HG03460 (cell line): ENCODE results near the gene SGIP1.
"Not testable (repeated sequence)": the region's sequence is repeated elsewhere in the genome, so short reads cannot be mapped to it uniquely, and the experiment has no call there.

Source experiments
- ATAC-seq: cut with Tn5 transposase; IDR thresholded peaks from one replicate; pipeline ENCODE4 v1.9.1; 2021; ENCODE audit not compliant: unreplicated experiment

SGIP1 gene

DNA sequence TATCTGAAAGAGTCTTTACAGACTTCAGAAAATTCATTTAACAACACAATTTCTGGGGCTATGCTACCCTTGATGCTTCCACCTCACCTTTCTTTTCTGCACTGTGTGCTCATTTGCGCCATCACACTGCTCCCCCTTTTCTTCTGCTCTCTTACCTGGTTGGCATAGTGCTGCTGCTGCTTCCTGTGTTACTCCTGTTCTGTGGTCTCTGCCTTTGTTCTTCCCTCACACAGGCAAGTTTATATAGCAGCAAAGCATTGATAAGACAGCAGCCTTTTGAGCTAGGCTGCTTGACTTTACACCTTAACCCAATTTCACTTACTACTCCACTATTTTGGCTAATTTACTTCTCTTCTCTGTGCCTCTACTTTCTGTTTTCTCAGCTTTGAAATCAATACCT lies 18.3 kb downstream of the SGIP1 start:
- no peak for ATAC-seq

- ATAC-seq, result no peak
Observed at GRCh38 chr1:66552829-66553228, 18.9 kb downstream of the SGIP1 start.

DNA sequence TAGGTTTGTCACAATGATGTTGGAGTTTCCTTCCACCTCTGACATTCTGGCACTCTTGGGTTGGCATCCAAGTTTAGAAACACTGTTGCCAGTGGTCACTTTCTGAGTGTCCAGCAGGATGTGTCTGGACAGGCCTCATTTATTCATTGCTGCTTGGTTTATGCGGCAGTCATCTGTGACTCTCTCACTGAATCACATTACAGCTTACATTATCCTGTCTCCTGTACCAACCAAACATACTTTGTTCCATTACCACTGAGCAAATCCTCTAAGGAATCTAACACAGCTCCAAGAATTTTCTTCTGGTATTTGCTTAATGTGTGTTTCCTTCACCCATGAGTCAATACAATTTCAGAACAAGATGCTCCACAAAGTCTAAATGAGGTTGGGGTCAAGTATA lies 19.9 kb downstream of the SGIP1 start:
- no peak for ATAC-seq

- no peak for ATAC-seq
Observed at GRCh38 chr1:66556161-66556611, 22.2 kb downstream of the SGIP1 start.

DNA sequence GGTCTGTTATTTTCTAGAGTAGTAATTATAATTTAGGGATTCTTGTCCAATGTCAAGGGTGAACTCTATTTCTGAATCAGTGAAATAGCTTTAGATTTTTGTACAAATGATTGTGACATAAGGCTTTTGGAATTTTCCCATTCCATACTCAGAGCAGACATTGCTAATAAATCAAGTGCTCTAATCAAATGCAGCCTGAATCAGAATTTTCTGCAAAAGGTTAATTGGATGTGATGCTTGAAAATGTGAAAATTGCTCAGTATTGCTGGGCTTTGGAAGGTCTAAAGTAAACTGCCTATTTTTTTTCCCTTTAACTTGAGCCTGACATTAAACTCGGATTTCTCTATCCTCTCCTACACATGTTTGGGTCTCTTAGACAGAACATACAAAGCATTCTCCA lies 23.2 kb downstream of the SGIP1 start:
- ATAC-seq, result no peak

DNA sequence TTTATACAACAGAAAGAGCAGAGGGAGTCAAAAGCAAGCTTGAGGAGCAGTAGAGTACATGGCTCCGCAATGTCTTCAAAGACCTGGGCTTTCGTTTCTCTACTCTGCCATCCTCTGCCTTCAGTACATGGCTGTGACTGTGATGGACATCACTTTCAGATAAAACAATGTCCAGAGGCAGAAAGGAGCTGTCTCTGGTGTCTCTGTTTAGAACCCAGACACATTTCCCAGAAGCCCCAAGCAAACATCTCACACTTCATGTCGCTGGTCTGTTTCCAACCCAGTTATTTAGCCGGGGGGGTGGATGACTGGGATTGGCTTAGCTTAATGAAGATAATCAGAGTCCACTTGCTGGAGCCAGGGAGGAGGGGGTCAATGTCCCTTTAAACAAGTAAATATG lies 25.6 kb downstream of the SGIP1 start:
- ATAC-seq, result no peak

DNA sequence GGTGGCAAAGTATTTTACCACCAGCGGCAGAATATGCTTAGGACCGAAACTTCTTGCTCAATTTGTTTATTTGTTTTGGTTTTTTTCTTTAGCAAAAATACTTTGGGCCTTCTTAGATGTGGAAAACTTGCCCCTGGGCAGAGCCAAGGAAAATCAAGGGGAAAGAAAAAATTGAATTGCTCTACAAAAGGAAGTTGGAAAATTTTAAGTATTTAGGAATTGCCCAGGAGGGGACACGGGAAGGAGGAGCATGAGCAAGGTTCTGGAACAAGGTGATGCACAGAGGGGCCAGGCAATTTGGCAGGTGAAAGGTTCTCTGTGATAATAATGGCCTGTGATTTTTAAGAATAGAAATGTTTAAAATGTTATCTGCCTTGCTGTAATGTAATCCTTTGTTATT lies 28.6 kb downstream of the SGIP1 start:
- no peak for ATAC-seq

DNA sequence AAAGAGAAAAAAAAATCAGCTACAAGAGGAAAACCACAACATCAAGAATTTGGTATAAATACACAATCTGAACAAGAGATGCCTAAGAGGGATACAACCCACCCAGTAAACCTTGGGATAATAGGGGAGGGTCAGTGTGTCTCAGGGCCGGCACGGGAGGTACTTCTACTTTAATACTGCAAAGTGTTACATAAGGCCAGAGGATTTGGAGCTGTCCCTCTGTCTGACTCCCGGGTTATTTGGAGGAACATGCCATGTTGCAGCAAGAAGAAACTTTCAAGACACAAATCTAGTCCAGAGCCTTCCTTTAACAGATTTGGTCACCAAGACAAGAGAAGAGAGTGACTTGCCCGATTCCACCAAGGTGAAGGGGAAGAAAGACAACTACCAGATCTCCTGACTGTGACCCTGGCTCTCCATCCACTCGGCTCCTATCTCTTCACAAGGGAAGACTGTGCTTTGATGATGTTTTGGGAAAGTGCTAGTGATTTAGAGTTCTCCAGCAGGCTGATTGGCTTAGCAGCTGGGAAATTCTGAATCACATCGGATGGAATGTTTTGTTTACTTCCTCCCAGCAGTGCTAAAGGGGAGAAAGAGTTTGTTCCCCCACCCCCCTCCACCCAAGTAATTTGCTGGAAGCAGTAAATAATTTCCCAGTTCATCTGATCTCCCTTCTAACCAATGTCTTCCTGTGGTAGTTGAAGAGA lies 29.3 kb downstream of the SGIP1 start:
- ATAC-seq, result no peak

DNA sequence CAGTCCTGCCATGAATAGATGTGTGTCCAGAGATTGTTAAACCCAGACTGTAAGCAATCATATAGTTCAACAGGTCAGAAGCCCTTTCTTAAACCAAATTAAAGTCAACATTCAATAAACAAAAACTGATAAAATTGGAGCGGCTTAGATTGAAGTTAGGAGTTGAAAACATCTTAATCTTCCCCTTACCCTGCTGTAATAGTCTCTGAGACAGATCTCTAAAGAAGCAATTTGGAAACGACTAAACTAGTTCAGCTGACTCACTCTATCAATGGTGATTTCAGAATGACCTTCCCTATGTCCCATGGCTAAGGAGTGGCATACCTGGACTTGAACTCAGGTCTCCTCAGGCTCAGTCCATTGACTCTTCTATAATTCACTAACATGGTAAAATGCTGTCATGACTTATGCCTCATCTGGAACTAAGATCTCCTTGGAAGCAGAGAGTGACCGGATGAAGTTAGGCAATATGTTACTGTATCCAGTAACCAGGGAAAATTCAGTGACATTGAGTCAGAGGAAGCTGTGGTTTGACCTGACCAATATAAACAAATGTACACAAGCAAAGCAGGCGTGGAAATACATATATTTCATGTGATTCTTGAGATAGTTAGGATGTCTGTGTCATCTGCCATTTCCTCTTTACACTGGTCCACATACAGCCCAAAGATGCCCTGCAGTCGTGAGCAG lies 30.1 kb downstream of the SGIP1 start:
- no peak for ATAC-seq

GRCh38 chr1:66570196-66570595 lies 36.2 kb downstream of the SGIP1 start:
- no peak for ATAC-seq

DNA sequence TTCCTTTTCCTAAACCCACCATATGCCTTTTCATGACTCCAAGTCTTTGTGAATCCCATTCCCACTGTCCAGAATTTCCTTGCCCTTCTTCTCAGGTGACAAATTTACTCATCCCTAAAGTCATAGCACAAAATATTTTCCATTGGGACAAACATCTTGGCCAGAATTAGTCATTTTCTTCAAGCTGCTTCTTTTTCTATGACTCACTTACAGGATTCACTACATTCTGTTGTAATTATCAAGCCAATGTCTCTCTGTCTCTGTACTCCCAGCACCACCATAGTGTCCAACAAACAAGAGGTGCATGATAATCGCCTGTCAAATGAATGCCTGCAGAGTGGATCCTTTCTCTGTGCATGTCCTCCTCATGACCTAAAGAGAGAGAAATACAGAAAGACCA lies 37.8 kb downstream of the SGIP1 start:
- no peak for ATAC-seq

GRCh38 chr1:66575739-66576138 lies 41.8 kb downstream of the SGIP1 start:
- no peak for ATAC-seq

- ATAC-seq, result no peak
Observed at GRCh38 chr1:66576645-66577044, 42.7 kb downstream of the SGIP1 start.

- ATAC-seq, result no peak
Observed at GRCh38 chr1:66578841-66579240, 44.9 kb downstream of the SGIP1 start.

GRCh38 chr1:66580081-66580480 lies 46.1 kb downstream of the SGIP1 start:
- no peak for ATAC-seq

DNA sequence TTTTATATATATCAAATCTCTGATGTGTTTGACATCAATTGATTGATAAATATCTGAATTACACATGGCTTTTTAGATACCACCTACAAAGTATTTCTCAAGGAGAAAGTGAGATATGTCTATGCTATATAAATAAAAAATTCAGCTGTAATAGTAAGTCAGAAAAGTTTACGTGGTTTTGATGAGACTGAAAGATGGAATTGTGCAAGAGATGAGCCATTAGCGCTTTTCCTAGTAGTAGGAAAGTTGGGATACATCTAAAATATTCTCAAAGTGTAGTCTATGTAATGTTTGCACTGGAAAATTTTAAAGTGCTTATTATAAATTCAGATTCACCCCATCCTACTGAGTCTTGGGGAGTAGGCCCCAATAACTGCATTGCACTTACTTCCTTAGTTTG lies 49.1 kb downstream of the SGIP1 start:
- no peak for ATAC-seq

DNA sequence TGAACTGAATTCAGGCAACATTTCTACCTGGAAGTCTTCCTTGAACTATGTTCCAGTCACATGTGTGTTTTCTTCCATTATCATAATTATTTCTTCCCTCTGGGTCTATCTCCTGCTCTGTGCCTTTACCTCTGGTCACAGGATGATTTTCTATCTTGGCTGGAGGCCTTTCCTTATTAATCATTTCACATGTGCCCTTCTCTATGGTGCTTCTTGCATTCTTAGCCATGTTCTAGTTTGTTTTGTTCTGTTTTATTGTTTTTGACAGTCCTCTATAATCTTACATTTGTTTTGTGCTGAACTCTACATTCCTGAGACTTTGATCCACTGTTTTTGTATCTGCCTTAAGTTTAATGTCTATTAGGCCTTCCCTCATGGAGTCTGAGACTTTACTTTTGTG lies 51.0 kb downstream of the SGIP1 start:
- no peak for ATAC-seq

GRCh38 chr1:66589326-66589725 lies 55.4 kb downstream of the SGIP1 start:
- no peak for ATAC-seq

GRCh38 chr1:66592106-66592507 lies 58.2 kb downstream of the SGIP1 start:
- not testable (repeated sequence) for ATAC-seq

DNA sequence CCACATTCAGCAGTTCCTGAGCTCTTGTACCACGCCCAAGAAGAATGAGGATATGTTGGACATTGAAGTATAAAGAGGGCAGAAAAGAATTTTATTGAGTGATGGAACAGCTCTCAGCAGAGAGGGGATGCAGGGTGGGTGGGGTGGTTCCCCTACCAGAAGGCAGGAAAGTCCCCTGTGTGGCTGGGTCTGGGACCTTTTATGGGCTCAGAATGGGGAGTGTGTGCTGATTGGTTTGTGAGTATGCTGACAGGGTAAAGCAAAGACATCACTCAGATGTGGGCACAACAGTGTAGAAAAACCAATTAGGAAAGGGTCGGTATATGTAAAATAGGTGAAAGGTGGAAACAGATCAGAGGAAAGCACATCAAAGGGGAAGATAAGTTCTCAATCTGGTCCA lies 62.2 kb downstream of the SGIP1 start:
- no peak for ATAC-seq

DNA sequence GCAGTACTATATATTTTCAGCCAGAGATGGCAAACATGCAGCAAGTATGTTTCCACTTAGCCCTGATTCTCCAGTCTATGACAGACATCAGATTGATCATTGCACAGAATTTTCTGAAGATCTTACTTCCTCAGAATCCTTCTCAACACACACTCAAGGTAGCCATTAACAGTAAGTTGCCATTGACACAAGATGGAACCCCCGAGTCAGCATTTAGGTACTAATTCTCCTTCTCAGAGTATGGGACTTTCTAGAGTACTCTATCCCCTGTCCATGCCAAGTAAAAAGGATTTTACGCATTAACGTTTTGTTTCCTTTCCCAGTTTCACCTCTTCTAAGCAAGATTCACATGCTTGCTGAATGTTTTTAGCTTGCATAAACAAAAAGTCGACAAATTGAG lies 63.5 kb downstream of the SGIP1 start:
- ATAC-seq, result no peak

DNA sequence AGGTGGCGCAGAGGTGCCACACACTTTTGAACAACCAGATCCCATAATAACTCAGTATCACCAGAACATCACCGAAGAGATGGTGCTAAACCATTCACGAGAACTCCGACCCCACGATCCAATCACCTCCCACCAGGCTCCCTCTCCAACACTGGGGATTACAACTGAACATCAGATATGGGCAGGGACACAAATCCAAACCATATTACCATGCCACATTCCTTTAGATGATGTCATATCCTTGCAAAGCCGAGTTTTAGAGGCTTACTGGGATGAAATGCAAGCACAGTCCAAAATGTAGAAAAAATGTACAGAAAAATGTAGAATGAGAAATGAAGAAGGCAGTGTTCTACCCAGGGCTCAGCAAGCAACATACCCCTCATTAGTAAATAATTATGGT lies 64.7 kb downstream of the SGIP1 start:
- no peak for ATAC-seq

DNA sequence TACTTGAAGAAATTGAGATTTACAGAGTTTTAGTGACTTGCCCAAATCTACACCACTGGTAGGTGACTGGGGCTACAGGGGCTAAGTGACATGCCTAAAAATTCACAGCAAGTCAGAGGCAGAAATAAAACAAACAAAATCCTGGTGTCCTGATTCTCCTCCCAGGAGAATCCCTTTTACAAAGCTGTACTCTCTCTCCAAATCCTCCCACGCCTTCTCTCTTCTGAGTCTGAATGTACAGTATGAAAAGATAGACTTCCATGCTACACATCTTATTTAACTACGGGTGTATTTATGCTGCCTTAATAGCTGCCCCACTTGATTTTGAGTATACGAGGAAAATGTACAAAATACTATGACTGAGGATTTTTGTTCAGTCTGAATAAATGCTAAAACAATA lies 65.4 kb downstream of the SGIP1 start:
- ATAC-seq, result no peak
